A549 (cell line): ENCODE results near the gene TMCO4. TPM values are rescaled to one million over a fixed set of nuclear protein-coding genes. Genes with fewer than 3 reads are reported as not detected.

Experiments
- ATAC-seq, 2 experiments: fragments of 200-7000 bp in 1 of 2; fragments of >200 bp in 1 of 2; cut with Nextera tagmentation in 1 of 2; cut with Tn5 transposase in 1 of 2; 3 replicates each; pipeline versions ENCODE4 v1.8.0 to v1.9.1; 2018 to 2020; ENCODE audit warnings: mild to moderate bottlenecking in 1 of 2, moderate library complexity in 1 of 2
- CTCF ChIA-PET: fragments of 300-600 bp; sonication (Branson Sonifier 250); formaldehyde crosslinking; extraction: SDS; loops from one replicate; lab custom pipeline; 2021; ENCODE audit warnings: antibody characterized with exemption, inconsistent platforms; lab: Yijun Ruan, JAX
- POLR2A ChIA-PET: fragments of 350-600 bp; formaldehyde crosslinking; extraction: SDS; loops from one replicate; lab custom pipeline; 2021; ENCODE audit warnings: antibody characterized with exemption, inconsistent platforms; lab: Yijun Ruan, JAX
- DNase-seq, 2 experiments: peaks; one replicate each; pipeline versions ENCODE4 v3.0.0 to v3.0.0-alpha.2; 2011 to 2016; ENCODE audit warnings: low read depth in 1 of 2, low spot score in 1 of 2
- FAIRE-seq: peaks from 2 replicates; lab custom pipeline; 2011; peaks lifted over from hg19 to GRCh38; lab: Jason Lieb, UNC
- H3K27ac ChIP-seq, 2 experiments: fragments of >200 bp; sonication (Bioruptor Twin); formaldehyde crosslinking; 3 replicates each; pipeline ENCODE4 v1.5.1; 2016 to 2017
- H3K4me1 ChIP-seq: fragments of >200 bp; sonication (Bioruptor Twin); formaldehyde crosslinking; 3 replicates; pipeline ENCODE4 v1.6.1; 2016
- H3K4me2 ChIP-seq: fragments of >200 bp; sonication (Bioruptor Twin); formaldehyde crosslinking; 3 replicates; pipeline ENCODE4 v1.6.1; 2016
- H3K4me3 ChIP-seq: fragments of >200 bp; sonication (Bioruptor Twin); formaldehyde crosslinking; 3 replicates; pipeline ENCODE4 v1.5.1; 2016
- H3K9me3 ChIP-seq: fragments of >200 bp; sonication (Bioruptor Twin); formaldehyde crosslinking; 3 replicates; pipeline ENCODE4 v1.6.1; 2016
- CBX8 ChIP-seq: fragments of 200-600 bp; sonication (generic); IDR thresholded peaks from 2 replicates; pipeline ENCODE4 v1.6.1; 2016
- CHD2 ChIP-seq: fragments of 150-350 bp; IDR thresholded peaks from 2 replicates; pipeline ENCODE4 v1.6.1; 2014; ENCODE audit warnings: low read length; ENCODE audit not compliant: partially characterized antibody
- CHD4 ChIP-seq: fragments of 200-600 bp; sonication (generic); IDR thresholded peaks from 2 replicates; pipeline ENCODE4 v1.6.1; 2016; ENCODE audit warnings: antibody characterized with exemption, mild to moderate bottlenecking, borderline replicate concordance
- ELK1 ChIP-seq: fragments of 150-350 bp; IDR thresholded peaks from 2 replicates; pipeline ENCODE4 v1.6.1; 2014; ENCODE audit warnings: low read depth, mild to moderate bottlenecking, low read length
- HES2 ChIP-seq: fragments of >200 bp; sonication (Bioruptor Twin); formaldehyde crosslinking; IDR thresholded peaks from 2 replicates; pipeline ENCODE4 v1.6.1; 2016
- HOXB5 ChIP-seq: fragments of 250-450 bp; sonication (Bioruptor Pico); IDR thresholded peaks from 2 replicates; pipeline ENCODE4 v1.5.0; 2020; ENCODE audit warnings: mild to moderate bottlenecking, moderate library complexity
- JUN ChIP-seq, 2 experiments: fragments of >200 bp; sonication (Bioruptor Twin); formaldehyde crosslinking; IDR thresholded peaks; 2 replicates in 1 of 2; 3 replicates in 1 of 2; pipeline ENCODE4 v1.6.1; 2016 to 2017
- KDM1A ChIP-seq: fragments of 200-600 bp; sonication (generic); IDR thresholded peaks from 2 replicates; pipeline ENCODE4 v1.6.1; 2016; ENCODE audit warnings: low read depth, mild to moderate bottlenecking
- KDM5A ChIP-seq: fragments of 200-600 bp; sonication (generic); IDR thresholded peaks from 2 replicates; pipeline ENCODE4 v1.6.1; 2016; ENCODE audit warnings: antibody characterized with exemption, mild to moderate bottlenecking
- MYC ChIP-seq: IDR thresholded peaks from 2 replicates; pipeline ENCODE4 v1.6.1; 2012; ENCODE audit warnings: mild to moderate bottlenecking, inconsistent platforms, low read length, improper control_type of control experiment, borderline replicate concordance
- NPAS2 ChIP-seq: fragments of 250-450 bp; sonication (Bioruptor Pico); IDR thresholded peaks from 2 replicates; pipeline ENCODE4 v1.8.0; 2022; ENCODE audit warnings: mild to moderate bottlenecking, moderate library complexity, borderline replicate concordance
- PHF8 ChIP-seq: fragments of 200-600 bp; sonication (generic); IDR thresholded peaks from 2 replicates; pipeline ENCODE4 v1.6.1; 2016; ENCODE audit warnings: low read depth, mild to moderate bottlenecking, antibody characterized with exemption, moderate library complexity, borderline replicate concordance
- REST ChIP-seq: fragments of 200-600 bp; sonication (generic); IDR thresholded peaks from 2 replicates; pipeline ENCODE4 v1.6.1; 2016; ENCODE audit warnings: antibody characterized with exemption, mild to moderate bottlenecking, moderate library complexity
- RFX5 ChIP-seq: fragments of 450-650 bp; IDR thresholded peaks from 2 replicates; pipeline ENCODE4 v1.7.1; 2014; ENCODE audit warnings: antibody characterized with exemption, mild to moderate bottlenecking, moderate library complexity
- RNF2 ChIP-seq: fragments of 200-600 bp; sonication (generic); IDR thresholded peaks from 2 replicates; pipeline ENCODE4 v1.6.1; 2016; ENCODE audit warnings: low read depth, mild to moderate bottlenecking, antibody characterized with exemption, moderate library complexity, borderline replicate concordance
- SMC3 ChIP-seq: fragments of >200 bp; sonication (Bioruptor Twin); formaldehyde crosslinking; IDR thresholded peaks from 3 replicates; pipeline ENCODE4 v1.6.1; 2018; ENCODE audit warnings: inconsistent platforms
- TP53 ChIP-seq: fragments of 250-450 bp; sonication (Bioruptor Pico); IDR thresholded peaks from 2 replicates; pipeline ENCODE4 v1.5.0; 2021; ENCODE audit warnings: mild to moderate bottlenecking, moderate library complexity
- WGBS: methylation state at CpG from one replicate; pipeline ENCODE4 v1.1.6; 2017; ENCODE audit errors: missing lambda C conversion rate; 5-methylcytosine and 5-hydroxymethylcytosine counted together
- polyA plus RNA-seq, 4 experiments: library from polyadenylated mRNA; depleted of rRNA in 3 of 4; stranded (reverse); fragments of >200 nt; fragmentation: RNase III in 1 of 4; extraction: RNeasy Plus Mini Kit Qiagen cat#74134 plus additional on column Dnase treatment in 1 of 4; gene quantifications; 2 replicates in 3 of 4; 3 replicates in 1 of 4; pipeline ENCODE4 v1.2.3, GENCODE V29; 2011 to 2017

TMCO4 gene
- polyA plus RNA-seq, 2 of the 4 experiments (the other 2 are of a cell fraction), result 4.0 to 4.6 TPM

GRCh38 chr1:19743793-19744192, 55.9 kb downstream of the TMCO4 start:
- FAIRE-seq (no peak), ATAC-seq (no peak), DNase-seq (no peak)
- H3K4me1 ChIP-seq, result no peaks in the 10 kb centered on the region
- H3K4me2 ChIP-seq, result no peak overlapping the region
- TF ChIP-seq CBX8, result no peak
- TF ChIP-seq ELK1, result no peak
- TF ChIP-seq KDM5A, result no peak
- TF ChIP-seq NPAS2 (CRISPR knock-in tag), result no peak
- TF ChIP-seq RFX5, result no peak
- no peak for TF ChIP-seq KDM1A
- no peak for TF ChIP-seq SMC3
- no peak for TF ChIP-seq CHD4
- TF ChIP-seq REST, result no peak
- no peak for TF ChIP-seq RNF2
- no peak for TF ChIP-seq MYC
- POLR2A ChIA-PET, result no interaction called here
- no peaks in the 10 kb centered on the region for H3K9me3 ChIP-seq
- CTCF ChIA-PET, result no interaction called here
- H3K4me3 ChIP-seq, result no peak overlapping the region
- WGBS, result 87% methylated on average over 9 of the region's 9 CpGs
- H3K27ac ChIP-seq, result no peak overlapping the region

- Histone ChIP-seq H3K4me1 (no peaks in the 10 kb centered on the region), H3K9me3 (no peaks in the 10 kb centered on the region), H3K27ac (no peak overlapping the region), H3K4me2 (no peak overlapping the region), H3K4me3 (no peak overlapping the region)
- no peak for ATAC-seq
- POLR2A ChIA-PET, result no interaction called here
- 85% methylated on average over 3 of the region's 3 CpGs for WGBS
- FAIRE-seq, result no peak
- TF ChIP-seq JUN (IDR thresholded peaks at IDR 0.05), result no peak
- DNase-seq, result no peak
- CTCF ChIA-PET, result interaction anchor here (2.9 kb wide), 1 partner anchor 19 kb away, joined by 9 read pairs; no protein-coding TSS in a partner anchor
These were observed 56.5 kb downstream of the TMCO4 start for GRCh38 chr1:19743180-19743579.

GRCh38 chr1:19739628-19740027, 60.1 kb downstream of the TMCO4 start:
- ATAC-seq, result no peak
- no peak for TF ChIP-seq TP53 (CRISPR knock-in tag)
- TF ChIP-seq CHD2, result no peak
- no peak for TF ChIP-seq HES2
- no peak for TF ChIP-seq PHF8
- TF ChIP-seq HOXB5 (CRISPR knock-in tag), result no peak
- 86% methylated on average over 5 of the region's 5 CpGs for WGBS
- no peaks in the 10 kb centered on the region for H3K4me1 ChIP-seq
- H3K9me3 ChIP-seq, result no peaks in the 10 kb centered on the region
- no peak overlapping the region for H3K27ac ChIP-seq
- DNase-seq, result no peak
- no peak overlapping the region for H3K4me3 ChIP-seq
- no peak overlapping the region for H3K4me2 ChIP-seq
- POLR2A ChIA-PET, result no interaction called here
- CTCF ChIA-PET, result no interaction called here
- FAIRE-seq, result no peak
